Panc1 (cell line): Measurements from ENCODE around the gene TEX52. TPM values are rescaled to one million over a fixed set of nuclear protein-coding genes. Genes with fewer than 3 reads are reported as not detected.

ENCODE experiments used
- ATAC-seq: fragments of 200-7000 bp; cut with Tn5 transposase; 2 replicates; pipeline ENCODE4 v1.9.1; 2020; ENCODE audit warnings: mild to moderate bottlenecking, moderate library complexity
- BruUV-seq: library from RNA; stranded (reverse); fragments of 400-500 nt; replicated peaks from 2 replicates; lab custom pipeline; 2021; lab: Mats Ljungman, UMichigan
- CTCF ChIA-PET: fragments of 300-600 bp; sonication (Branson Sonifier 250); formaldehyde crosslinking; loops from one replicate; lab custom pipeline; 2022; ENCODE audit warnings: antibody characterized with exemption; lab: Charles Lee
- POLR2A ChIA-PET: fragments of 300-600 bp; sonication (Branson Sonifier 250); formaldehyde crosslinking; loops from one replicate; lab custom pipeline; 2022; ENCODE audit warnings: antibody characterized with exemption; lab: Charles Lee
- DNase-seq: peaks from one replicate; pipeline ENCODE4 v3.0.0-alpha.2; 2010; ENCODE audit warnings: low read depth, low spot score
- H3K27ac ChIP-seq: 2 replicates; pipeline ENCODE4 v1.5.1; 2011; ENCODE audit warnings: mild to moderate bottlenecking, low read length, inconsistent platforms
- H3K27me3 ChIP-seq: fragments of 200-500 bp; sonication (Bioruptor generic); 2 replicates; pipeline ENCODE4 v1.6.0; 2014; ENCODE audit warnings: low read length, inconsistent platforms; ENCODE audit not compliant: control insufficient read depth, insufficient read depth
- H3K36me3 ChIP-seq: fragments of 200-500 bp; sonication (Bioruptor generic); 2 replicates; pipeline ENCODE4 v1.5.1; 2014; ENCODE audit warnings: inconsistent platforms, mild to moderate bottlenecking, low read length, moderate library complexity; ENCODE audit not compliant: control insufficient read depth, insufficient read depth
- H3K4me1 ChIP-seq: 2 replicates; pipeline ENCODE4 v1.5.1; 2011; ENCODE audit warnings: inconsistent platforms, mild to moderate bottlenecking, low read length, moderate library complexity; ENCODE audit not compliant: control insufficient read depth, insufficient read depth
- H3K4me3 ChIP-seq, 2 experiments: 2 replicates each; pipeline ENCODE4 v1.5.1; 2011 to 2012; ENCODE audit warnings: low read depth in 2 of 2, low read length in 2 of 2, mild to moderate bottlenecking in 2 of 2, inconsistent platforms in 1 of 2, moderate library complexity in 1 of 2
- H3K9me3 ChIP-seq: fragments of 200-500 bp; sonication (Bioruptor generic); 2 replicates; pipeline ENCODE4 v1.5.1; 2014; ENCODE audit warnings: low read depth, mild to moderate bottlenecking, inconsistent platforms, low read length, moderate library complexity; ENCODE audit not compliant: control insufficient read depth, insufficient read depth
- CTCF ChIP-seq: fragments of 450-650 bp; IDR thresholded peaks from 2 replicates; pipeline ENCODE4 v1.5.1; 2017; ENCODE audit warnings: mild to moderate bottlenecking
- POLR2AphosphoS5 ChIP-seq: IDR thresholded peaks from 2 replicates; pipeline ENCODE4 v1.6.1; 2012; ENCODE audit warnings: mild to moderate bottlenecking, low read depth, low read length, moderate library complexity
- REST ChIP-seq, 2 experiments: IDR thresholded peaks; 2 replicates each; pipeline ENCODE4 v1.6.1; 2011 to 2012; ENCODE audit warnings: low read depth in 2 of 2, control low read depth in 1 of 2, low read length in 1 of 2, mild to moderate bottlenecking in 1 of 2, moderate library complexity in 1 of 2; ENCODE audit not compliant: insufficient read depth in 1 of 2
- SIN3A ChIP-seq: IDR thresholded peaks from 2 replicates; pipeline ENCODE4 v1.6.1; 2012; ENCODE audit warnings: low read depth, mild to moderate bottlenecking, low read length, moderate library complexity, borderline replicate concordance; ENCODE audit not compliant: insufficient read depth
- TCF7L2 ChIP-seq: IDR thresholded peaks from 2 replicates; pipeline ENCODE4 v1.6.1; 2011; ENCODE audit warnings: mild to moderate bottlenecking, low read depth, low read length, inconsistent platforms
- in situ Hi-C: cut with HindIII; loops from 2 replicates; pipeline ENCODE4 v1.10.0; 2016; ENCODE audit warnings: low sequenced_read_pairs, low pct_unique_long_range_greater_than_20kb
- intact Hi-C: fragments of 100-400 bp; cut with micrococcal nuclease; formaldehyde crosslinking; loops from one replicate; pipeline ENCODE4 v1.10.0; 2022; ENCODE audit not compliant: unreplicated experiment
- total RNA-seq: library from RNA; stranded (reverse); gene quantifications from one replicate; pipeline ENCODE4 v1.2.1, GENCODE V29; 2021; ENCODE audit not compliant: unreplicated experiment

Gene TEX52
- total RNA-seq, 1 experiment from 2014 or later: not detected

- no peak for DNase-seq
- no peaks in the 10 kb centered on the region for H3K9me3 ChIP-seq
- H3K27ac ChIP-seq: peak overlapping the region; percentile 78
- in situ Hi-C loops (no loop called here), intact Hi-C loops (no loop called here)
- BruUV-seq: no TSS peak
- peak overlapping the region; percentile 55 to 74 for H3K4me3 ChIP-seq
- peaks cover 6% of the 10 kb centered on the region; the same call in 1 of the 2 replicates for H3K4me1 ChIP-seq
- H3K27me3 ChIP-seq: no peaks in the 10 kb centered on the region
- TF ChIP-seq CTCF (peak; percentile 76), TCF7L2 (no peak)
- ChIA-PET POLR2A (no interaction called here), CTCF (interaction anchor here (0.8 kb wide), 1 partner anchor 74 kb away, joined by 5 read pairs; no protein-coding TSS in a partner anchor)
- ATAC-seq: peak; percentile 53; the same call in 1 of the 2 replicates
- H3K36me3 ChIP-seq: peaks cover 2% of the 10 kb centered on the region; the same call in 1 of the 2 replicates
Measured at GRCh38 chr12:2813214-2814185, 43.3 kb downstream of the TEX52 start.

- no peaks in the 10 kb centered on the region for H3K9me3 ChIP-seq
- intact Hi-C loops (no loop called here), in situ Hi-C loops (no loop called here)
- TF ChIP-seq SIN3A (no peak; the same call in 1 of the 2 replicates), CTCF (no peak), TCF7L2 (0 out of 2 replicates have a peak, but pooled peaks have one; percentile 39), REST (IDR thresholded peaks at IDR 0.05; ENCODE audit: insufficient read depth in 1 of 2, low read depth in 2 of 2, low read length in 1 of 2) (no peak), POLR2AphosphoS5 (peak; percentile 96)
- BruUV-seq: TSS peak; percentile 86
- H3K4me1 ChIP-seq: peaks cover 6% of the 10 kb centered on the region; the same call in 1 of the 2 replicates
- H3K27ac ChIP-seq: peak within 1 kb of the TSS; percentile 78
- no peaks in the 10 kb centered on the region for H3K27me3 ChIP-seq
- peak within 1 kb of the TSS; percentile 55 to 74 for H3K4me3 ChIP-seq
- ChIA-PET CTCF (no interaction called here), POLR2A (interaction anchor here (0.6 kb wide), 1 partner anchor 1221 kb away, joined by 3 read pairs; no protein-coding TSS in a partner anchor)
- peaks cover 2% of the 10 kb centered on the region; the same call in 1 of the 2 replicates for H3K36me3 ChIP-seq
- peak; percentile 99 for ATAC-seq
- DNase-seq: peak; percentile 88
Measured at GRCh38 chr12:2812290-2813213, 44.3 kb downstream of the TEX52 start, which contains the start of gene ITFG2. Gene ITFG2, plus strand, starts transcription at chr12:2812668. Its CDS starts 93 bp downstream, at chr12:2812761.
